ENCODE measurements around the gene LRRC7. TPM values are rescaled to one million over a fixed set of nuclear protein-coding genes. Genes with fewer than 3 reads are reported as not detected.

Gene LRRC7
- total RNA-seq, 4 donors from 2014 or later = 0.40 to 1.7 (median 0.63) TPM

- no peaks in the 10 kb centered on the region for H3K36me3 ChIP-seq
- H3K4me1 ChIP-seq = no peaks in the 10 kb centered on the region
- no peak for DNase-seq
- TF ChIP-seq POLR2A (IDR thresholded peaks at IDR 0.05) (no peak), CTCF (IDR thresholded peaks at IDR 0.05) (no peak)
- H3K4me3 ChIP-seq = no peak overlapping the region
- H3K9me3 ChIP-seq = no peaks in the 10 kb centered on the region
- H3K27ac ChIP-seq = no peak overlapping the region
- no peaks in the 10 kb centered on the region for H3K27me3 ChIP-seq
Measured at GRCh38 chr1:69524015-69524414, 43.7 kb upstream of the LRRC7 start.

- no peaks in the 10 kb centered on the region for H3K4me1 ChIP-seq
- TF ChIP-seq CTCF (IDR thresholded peaks at IDR 0.05) (no peak), POLR2A (IDR thresholded peaks at IDR 0.05) (no peak)
- DNase-seq = no peak
- H3K27ac ChIP-seq = no peak overlapping the region
- H3K4me3 ChIP-seq = no peak overlapping the region
- H3K27me3 ChIP-seq = no peaks in the 10 kb centered on the region
- no peaks in the 10 kb centered on the region for H3K36me3 ChIP-seq
- no peaks in the 10 kb centered on the region for H3K9me3 ChIP-seq
Measured at GRCh38 chr1:69527273-69527672, 40.4 kb upstream of the LRRC7 start.

GRCh38 chr1:69528376-69528775 lies 39.3 kb upstream of the LRRC7 start:
- no peaks in the 10 kb centered on the region for H3K27me3 ChIP-seq
- H3K27ac ChIP-seq = no peak overlapping the region
- H3K4me3 ChIP-seq = no peak overlapping the region
- TF ChIP-seq CTCF (IDR thresholded peaks at IDR 0.05) (no peak), POLR2A (IDR thresholded peaks at IDR 0.05) (no peak)
- H3K9me3 ChIP-seq = no peaks in the 10 kb centered on the region
- no peaks in the 10 kb centered on the region for H3K36me3 ChIP-seq
- no peak for DNase-seq
- H3K4me1 ChIP-seq = no peaks in the 10 kb centered on the region

- Histone ChIP-seq H3K4me1 (no peaks in the 10 kb centered on the region), H3K27ac (no peak overlapping the region), H3K36me3 (no peaks in the 10 kb centered on the region), H3K27me3 (no peaks in the 10 kb centered on the region), H3K4me3 (no peak overlapping the region), H3K9me3 (no peaks in the 10 kb centered on the region)
- TF ChIP-seq CTCF (IDR thresholded peaks at IDR 0.05) = no peak
- TF ChIP-seq POLR2A (IDR thresholded peaks at IDR 0.05) = no peak
- DNase-seq = no peak
Measured at GRCh38 chr1:69533343-69533742, 34.4 kb upstream of the LRRC7 start.

DNA sequence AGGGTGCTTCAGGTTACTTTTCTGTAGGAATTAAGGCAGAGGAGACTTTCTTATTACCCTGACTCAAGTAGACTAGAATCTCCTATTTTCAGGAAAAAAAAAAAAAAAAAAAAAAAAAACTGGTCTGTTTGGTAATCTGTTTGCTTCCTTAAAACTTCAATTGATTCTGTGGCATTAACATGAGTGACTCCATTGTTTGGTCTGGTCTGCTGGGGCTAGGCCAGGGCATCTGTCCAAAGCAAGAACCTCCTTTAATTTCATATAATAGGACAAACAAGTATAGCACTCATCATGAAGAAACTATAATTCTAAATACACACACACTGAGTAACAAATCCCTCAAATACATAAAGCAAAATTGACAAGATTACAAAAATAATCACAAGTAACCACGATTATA lies 32.9 kb upstream of the LRRC7 start:
- no peaks in the 10 kb centered on the region for H3K4me1 ChIP-seq
- TF ChIP-seq POLR2A (IDR thresholded peaks at IDR 0.05) = no peak
- no peak for TF ChIP-seq CTCF (IDR thresholded peaks at IDR 0.05)
- no peak for DNase-seq
- H3K9me3 ChIP-seq = no peaks in the 10 kb centered on the region
- no peaks in the 10 kb centered on the region for H3K36me3 ChIP-seq
- H3K4me3 ChIP-seq = no peak overlapping the region
- H3K27ac ChIP-seq = no peak overlapping the region
- H3K27me3 ChIP-seq = no peaks in the 10 kb centered on the region

DNA sequence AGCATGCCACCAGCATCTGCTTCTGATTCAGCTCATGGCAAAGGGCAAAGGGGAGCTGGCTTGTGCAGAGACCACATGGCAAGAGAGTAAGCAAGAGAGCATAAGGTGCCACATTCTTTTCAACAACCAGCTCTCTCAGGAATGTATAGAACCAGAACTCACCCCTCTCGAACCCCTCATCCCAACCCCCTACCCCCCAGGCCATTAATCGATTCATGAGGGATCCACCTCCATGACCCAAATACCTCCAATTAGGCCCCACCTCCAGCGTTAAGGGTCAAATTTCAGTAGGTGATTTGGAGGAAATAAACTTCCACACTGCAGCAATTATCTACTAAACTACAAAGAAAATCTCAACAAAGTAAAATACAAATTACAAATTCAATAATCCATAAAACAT lies 32.2 kb upstream of the LRRC7 start:
- Histone ChIP-seq H3K9me3 (no peaks in the 10 kb centered on the region), H3K4me3 (no peak overlapping the region)
- TF ChIP-seq POLR2A (IDR thresholded peaks at IDR 0.05) (no peak), CTCF (IDR thresholded peaks at IDR 0.05) (no peak)

More for the DNA sequence above, 32.2 kb upstream of the LRRC7 start:
- no peak for DNase-seq
- H3K4me1 ChIP-seq = no peaks in the 10 kb centered on the region
- no peaks in the 10 kb centered on the region for H3K36me3 ChIP-seq
- H3K27me3 ChIP-seq = no peaks in the 10 kb centered on the region
- no peak overlapping the region for H3K27ac ChIP-seq
